Endometrium (tissue), 2 donors: ENCODE data around the gene RBM8A.

ENCODE experiments used
- FAIRE-seq: peaks from 2 replicates; lab custom pipeline; 2012; peaks lifted over from hg19 to GRCh38; lab: Jason Lieb, UNC
- donor health status: control.
- donor health status: control.

Gene RBM8A

GRCh38 chr1:145927063-145927886, at the start of gene RBM8A:
RBM8A (minus strand) TSS chr1:145927484; CDS start chr1:145927426, 58 bp downstream.
- peak; percentile 82 for FAIRE-seq

- no peak for FAIRE-seq
These were observed 49.7 kb upstream of the RBM8A start for GRCh38 chr1:145977016-145977415.

GRCh38 chr1:145975216-145975615, 47.9 kb upstream of the RBM8A start:
- FAIRE-seq = no peak

- FAIRE-seq = no peak
These were observed 47.4 kb upstream of the RBM8A start for GRCh38 chr1:145974721-145975120.

GRCh38 chr1:145972580-145972979, 45.3 kb upstream of the RBM8A start:
- no peak for FAIRE-seq

- FAIRE-seq = no peak
These were observed 40.0 kb upstream of the RBM8A start for GRCh38 chr1:145967288-145967687.

GRCh38 chr1:145965119-145965744, 37.9 kb upstream of the RBM8A start:
- FAIRE-seq = no peak

GRCh38 chr1:145964328-145965118, 37.2 kb upstream of the RBM8A start, which contains the start of the genes ANKRD34A and POLR3GL:
ANKRD34A (minus strand) TSS chr1:145964575; CDS start chr1:145961759, 2,816 bp downstream.
POLR3GL (plus strand) TSS chr1:145964690; CDS start chr1:145974866, 10,176 bp downstream.
- peak; percentile 79 for FAIRE-seq

GRCh38 chr1:145963265-145964019, 36.2 kb upstream of the RBM8A start:
- FAIRE-seq = no peak

GRCh38 chr1:145962157-145963102, 35.1 kb upstream of the RBM8A start:
- no peak for FAIRE-seq

- FAIRE-seq = no peak
These were observed 34.3 kb upstream of the RBM8A start for GRCh38 chr1:145961425-145962156.

GRCh38 chr1:145961109-145961424, 33.8 kb upstream of the RBM8A start:
- FAIRE-seq = no peak

- FAIRE-seq = no peak
These were observed 33.3 kb upstream of the RBM8A start for GRCh38 chr1:145960468-145961108.

- FAIRE-seq = no peak
These were observed 32.7 kb upstream of the RBM8A start for GRCh38 chr1:145959957-145960467.

- FAIRE-seq = no peak
These were observed 32.0 kb upstream of the RBM8A start for GRCh38 chr1:145959333-145959732.

GRCh38 chr1:145958734-145959133, 31.4 kb upstream of the RBM8A start:
- FAIRE-seq = no peak

GRCh38 chr1:145957443-145958319, 30.4 kb upstream of the RBM8A start, which contains the start of gene LIX1L:
LIX1L (minus strand) TSS chr1:145958017; CDS start chr1:145957927, 90 bp downstream.
- peak; percentile 84 for FAIRE-seq

GRCh38 chr1:145956781-145957442, 29.6 kb upstream of the RBM8A start:
- no peak for FAIRE-seq
